H1 (cell line): Measurements from ENCODE around the gene PRG3. TPM values are rescaled to one million over a fixed set of nuclear protein-coding genes. Genes with fewer than 3 reads are reported as not detected.

ENCODE experiments used
- CTCF ChIA-PET: fragments of 300-600 bp; sonication (Branson Sonifier 250); formaldehyde crosslinking; loops from one replicate; lab custom pipeline; 2021; ENCODE audit not compliant: partially characterized antibody; lab: Charles Lee
- POLR2A ChIA-PET: fragments of 300-600 bp; sonication (Branson Sonifier 250); formaldehyde crosslinking; loops from one replicate; lab custom pipeline; 2021; ENCODE audit warnings: inconsistent platforms; ENCODE audit not compliant: partially characterized antibody; lab: Charles Lee
- DNase-seq, 2 experiments: peaks; one replicate each; pipeline versions ENCODE4 v3.0.0 to v3.0.0-alpha.2; 2010 to 2022; ENCODE audit warnings: low spot score in 2 of 2, low read depth in 1 of 2, mixed read lengths in 1 of 2
- FAIRE-seq: peaks from 2 replicates; lab custom pipeline; 2011; peaks lifted over from hg19 to GRCh38; lab: Jason Lieb, UNC
- H2AFZ ChIP-seq: 2 replicates; pipeline ENCODE4 v1.8.1; 2012; ENCODE audit warnings: low read length, inconsistent platforms
- H2AK5ac ChIP-seq: 2 replicates; pipeline ENCODE4 v1.6.1; 2013; ENCODE audit warnings: low read depth, low read length
- H2BK120ac ChIP-seq: replicated peaks from 2 replicates; pipeline ENCODE3; 2013; ENCODE audit warnings: low read depth, low read length, inconsistent platforms
- H2BK12ac ChIP-seq: 2 replicates; pipeline ENCODE4 v1.6.1; 2013; ENCODE audit warnings: low read depth, low read length
- H2BK15ac ChIP-seq: 2 replicates; pipeline ENCODE4 v1.6.1; 2013; ENCODE audit warnings: low read length
- H2BK20ac ChIP-seq: 2 replicates; pipeline ENCODE4 v1.6.1; 2013; ENCODE audit warnings: low read length
- H2BK5ac ChIP-seq: 2 replicates; pipeline ENCODE4 v1.6.1; 2013; ENCODE audit warnings: low read depth, low read length
- H3K14ac ChIP-seq: 2 replicates; pipeline ENCODE4 v1.6.1; 2013; ENCODE audit warnings: inconsistent platforms; ENCODE audit not compliant: insufficient read length
- H3K18ac ChIP-seq: 2 replicates; pipeline ENCODE4 v1.6.1; 2013; ENCODE audit warnings: low read length; ENCODE audit errors: extremely low read depth
- H3K23ac ChIP-seq: 2 replicates; pipeline ENCODE4 v1.6.1; 2013; ENCODE audit warnings: inconsistent platforms; ENCODE audit not compliant: insufficient read length
- H3K23me2 ChIP-seq: 2 replicates; pipeline ENCODE4 v1.6.1; 2013; ENCODE audit warnings: low read depth, low read length
- H3K27ac ChIP-seq: 2 replicates; pipeline ENCODE4 v1.6.1; 2011; ENCODE audit warnings: low read depth, low read length, inconsistent platforms
- H3K27me3 ChIP-seq, 4 experiments: replicated peaks in 1 of 4; 1 replicate in 1 of 4; 2 replicates in 3 of 4; pipeline versions ENCODE4 v1.6.1 to v1.8.1; 2011 to 2013; ENCODE audit warnings: low read length in 3 of 4, mild to moderate bottlenecking in 3 of 4, inconsistent platforms in 2 of 4, mixed read lengths in 2 of 4, moderate library complexity in 1 of 4; ENCODE audit not compliant: control insufficient read depth in 3 of 4, insufficient read depth in 3 of 4; ENCODE audit errors: extremely low read depth in 1 of 4
- H3K36me3 ChIP-seq, 4 experiments: 2 replicates each; pipeline versions ENCODE4 v1.6.1 to v1.8.1; 2011 to 2013; ENCODE audit warnings: mild to moderate bottlenecking in 4 of 4, low read length in 3 of 4, moderate library complexity in 2 of 4, control low read depth in 1 of 4, inconsistent platforms in 1 of 4; ENCODE audit not compliant: insufficient read depth in 4 of 4, control insufficient read depth in 2 of 4
- H3K4ac ChIP-seq: replicated peaks from 2 replicates; pipeline ENCODE3; 2013; ENCODE audit warnings: low read length, low read depth, mixed read lengths, inconsistent platforms; ENCODE audit not compliant: insufficient read length
- H3K4me1 ChIP-seq, 4 experiments: replicated peaks in 1 of 4; 1 replicate in 1 of 4; 2 replicates in 3 of 4; pipeline versions ENCODE4 v1.6.1 to v1.8.1; 2011 to 2013; ENCODE audit warnings: low read length in 3 of 4, inconsistent platforms in 2 of 4, mixed read lengths in 1 of 4; ENCODE audit not compliant: insufficient read depth in 4 of 4, control insufficient read depth in 3 of 4
- H3K4me2 ChIP-seq, 2 experiments: 2 replicates each; pipeline versions ENCODE4 v1.6.1 to v1.8.1; 2011 to 2013; ENCODE audit warnings: low read depth in 2 of 2, low read length in 2 of 2, control low read depth in 1 of 2, inconsistent platforms in 1 of 2, mild to moderate bottlenecking in 1 of 2; ENCODE audit not compliant: insufficient read depth in 1 of 2
- H3K4me3 ChIP-seq, 4 experiments: fragments of 200-600, 300-600 bp in 1 of 4; sonication (generic), shearing (Covaris generic), sonication (Bioruptor Twin) in 1 of 4; 2 replicates each; pipeline versions ENCODE4 v1.5.1 to v1.8.1; 2011 to 2016; ENCODE audit warnings: low read length in 4 of 4, low read depth in 3 of 4, control low read depth in 2 of 4, inconsistent platforms in 2 of 4, mild to moderate bottlenecking in 2 of 4, mixed read lengths in 1 of 4, moderate library complexity in 1 of 4; ENCODE audit not compliant: insufficient read depth in 2 of 4; ENCODE audit errors: extremely low read depth in 1 of 4
- H3K56ac ChIP-seq: replicated peaks from 2 replicates; pipeline ENCODE3; 2013; ENCODE audit warnings: low read depth, mild to moderate bottlenecking, mixed read lengths, low read length, inconsistent platforms; ENCODE audit not compliant: insufficient read length
- H3K79me1 ChIP-seq: 2 replicates; pipeline ENCODE4 v1.6.1; 2013; ENCODE audit warnings: low read depth, low read length, control low read depth
- H3K79me2 ChIP-seq, 2 experiments: 2 replicates each; pipeline versions ENCODE4 v1.6.1 to v1.8.1; 2012 to 2013; ENCODE audit warnings: low read length in 2 of 2, mild to moderate bottlenecking in 2 of 2, inconsistent platforms in 1 of 2; ENCODE audit not compliant: insufficient read depth in 2 of 2, control insufficient read depth in 1 of 2
- H3K9ac ChIP-seq, 4 experiments: replicated peaks in 1 of 4; 1 replicate in 1 of 4; 2 replicates in 3 of 4; pipeline versions ENCODE4 v1.6.1 to v1.8.1; 2011 to 2013; ENCODE audit warnings: low read depth in 3 of 4, low read length in 3 of 4, control low read depth in 2 of 4, mild to moderate bottlenecking in 2 of 4, moderate library complexity in 2 of 4, inconsistent platforms in 1 of 4; ENCODE audit errors: extremely low read depth in 1 of 4
- H3K9me3 ChIP-seq, 2 experiments: 2 replicates each; pipeline versions ENCODE4 v1.6.1 to v1.8.1; 2012 to 2013; ENCODE audit warnings: mild to moderate bottlenecking in 2 of 2, moderate library complexity in 2 of 2, control low read depth in 1 of 2, inconsistent platforms in 1 of 2, low read depth in 1 of 2, low read length in 1 of 2, mixed read lengths in 1 of 2; ENCODE audit not compliant: insufficient read depth in 2 of 2
- H4K20me1 ChIP-seq, 2 experiments: replicated peaks in 1 of 2; 2 replicates each; pipeline versions ENCODE3 to v1.8.1; 2011 to 2013; ENCODE audit warnings: inconsistent platforms in 2 of 2, low read length in 2 of 2, mild to moderate bottlenecking in 1 of 2; ENCODE audit not compliant: insufficient read depth in 2 of 2, control insufficient read depth in 1 of 2
- H4K5ac ChIP-seq: 2 replicates; pipeline ENCODE4 v1.6.1; 2013; ENCODE audit warnings: low read length, low read depth, mixed read lengths, inconsistent platforms; ENCODE audit not compliant: insufficient read length
- H4K8ac ChIP-seq: 2 replicates; pipeline ENCODE4 v1.8.0; 2013; ENCODE audit warnings: mild to moderate bottlenecking, moderate library complexity, low read length, inconsistent platforms; ENCODE audit not compliant: insufficient read depth; ENCODE audit errors: extremely low read depth
- H4K91ac ChIP-seq: replicated peaks from 2 replicates; pipeline ENCODE3; 2013; ENCODE audit warnings: low read length, mixed read lengths, inconsistent platforms; ENCODE audit not compliant: insufficient read length
- CBX8 ChIP-seq: fragments of 300-800, 300-1000 bp; sonication (generic); IDR thresholded peaks from 2 replicates; pipeline ENCODE4 v1.7.1; 2016; ENCODE audit warnings: low read depth, low read length, borderline replicate concordance
- CTBP2 ChIP-seq: IDR thresholded peaks from 2 replicates; pipeline ENCODE4 v1.7.0; 2011; ENCODE audit warnings: borderline replicate concordance, mild to moderate bottlenecking, moderate library complexity, mixed read lengths, low read length; ENCODE audit not compliant: insufficient read depth, insufficient read length
- GABPA ChIP-seq: IDR thresholded peaks from 2 replicates; pipeline ENCODE4 v1.6.1; 2011; ENCODE audit warnings: mild to moderate bottlenecking, low read length, moderate library complexity, borderline replicate concordance; ENCODE audit not compliant: insufficient read depth
- JUND ChIP-seq: IDR thresholded peaks from 2 replicates; pipeline ENCODE4 v1.6.1; 2011; ENCODE audit warnings: mild to moderate bottlenecking, improper control_type of control experiment, low read length
- KDM1A ChIP-seq: fragments of 200-600, 300-600 bp; sonication (generic); IDR thresholded peaks from 2 replicates; pipeline ENCODE4 v1.7.1; 2016; ENCODE audit warnings: mild to moderate bottlenecking, low read length, borderline replicate concordance
- NANOG ChIP-seq: IDR thresholded peaks from 2 replicates; pipeline ENCODE4 v1.6.1; 2011; ENCODE audit warnings: low read length, low read depth, mild to moderate bottlenecking, inconsistent platforms; ENCODE audit not compliant: insufficient read depth, poor library complexity, severe bottlenecking
- RFX5 ChIP-seq: IDR thresholded peaks from 2 replicates; pipeline ENCODE4 v1.6.1; 2011; ENCODE audit warnings: low read depth, low read length, improper control_type of control experiment, borderline replicate concordance
- SIN3A ChIP-seq, 2 experiments: IDR thresholded peaks in 1 of 2; conservative IDR thresholded peaks in 1 of 2; 2 replicates each; pipeline ENCODE4 v1.6.1; 2011 to 2012; ENCODE audit warnings: low read length in 2 of 2, improper control_type of control experiment in 1 of 2, low read depth in 1 of 2, mild to moderate bottlenecking in 1 of 2
- SP2 ChIP-seq: IDR thresholded peaks from 2 replicates; pipeline ENCODE4 v1.6.1; 2012; ENCODE audit warnings: mild to moderate bottlenecking, low read length, inconsistent platforms
- SP4 ChIP-seq: IDR thresholded peaks from 2 replicates; pipeline ENCODE4 v1.6.1; 2012; ENCODE audit warnings: low read length, inconsistent platforms
- SUZ12 ChIP-seq: fragments of 200-600 bp; sonication (generic); IDR thresholded peaks from 2 replicates; pipeline ENCODE4 v1.6.1; 2012; ENCODE audit warnings: mild to moderate bottlenecking, inconsistent platforms, low read length, moderate library complexity, mixed read lengths
- TAF1 ChIP-seq: IDR thresholded peaks from 2 replicates; pipeline ENCODE4 v1.6.1; 2011; ENCODE audit warnings: mild to moderate bottlenecking, low read depth, low read length
- TCF12 ChIP-seq: IDR thresholded peaks from 2 replicates; pipeline ENCODE4 v1.6.1; 2011; ENCODE audit warnings: low read depth, mild to moderate bottlenecking, low read length
- polyA plus RNA-seq, 7 experiments: library from polyadenylated mRNA; depleted of rRNA in 3 of 7; stranded (reverse) in 5 of 7; unstranded in 2 of 7; fragments of >200 nt in 5 of 7; fragments of 200-250 nt in 2 of 7; gene quantifications; 1 replicate in 5 of 7; 2 replicates in 1 of 7; 4 replicates in 1 of 7; pipeline versions ENCODE4 v1.2.1 to v1.2.3, GENCODE V29; 2011 to 2013; ENCODE audit warnings: missing spikeins in 2 of 7, mixed read lengths in 2 of 7
- total RNA-seq: library from RNA; stranded (reverse); fragmentation: NEBNext Ultra II Directional; extraction: Animal tissue kit (Norgen Biotek cat#: 25700); gene quantifications from 2 replicates; pipeline ENCODE4 v1.2.1, GENCODE V29; 2021
- TF ChIP-seq, protein P1 (sequence below): IDR thresholded peaks from 2 replicates; pipeline ENCODE4 v1.6.1; 2011; ENCODE audit warnings: low read length, improper control_type of control experiment

PRG3 gene
- total and polyA plus RNA-seq, 2 of the 8 experiments (the other 6 are each of a cell fraction or from before 2014, with no cell fraction given), result not detected

DNA sequence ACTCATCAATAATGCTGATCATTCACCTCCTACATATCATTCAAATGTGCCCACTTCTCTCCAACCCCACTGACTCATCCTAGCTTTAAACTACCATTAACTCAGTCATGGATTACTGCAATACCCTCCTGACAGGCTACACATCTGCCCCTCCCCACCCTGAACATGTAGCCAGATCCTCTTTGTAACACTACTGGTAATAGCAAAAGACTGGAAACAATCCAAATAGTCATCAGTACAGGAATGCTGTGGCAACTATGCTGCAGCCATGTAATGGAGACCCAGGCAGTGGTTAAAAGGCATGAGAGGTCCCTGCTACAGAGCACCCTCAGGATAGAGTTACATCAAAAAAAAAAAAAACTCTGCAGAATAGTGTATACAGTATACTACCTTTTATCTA is 29.3 kb upstream of the PRG3 start:
- H2BK20ac ChIP-seq, result no peak overlapping the region
- DNase-seq (no peak), FAIRE-seq (no peak)
- H4K91ac ChIP-seq, result no peak overlapping the region
- no peak overlapping the region for H3K27ac ChIP-seq
- H4K5ac ChIP-seq, result no peak overlapping the region
- H2BK15ac ChIP-seq, result no peak overlapping the region
- H3K9me3 ChIP-seq, result no peaks in the 10 kb centered on the region
- no peaks in the 10 kb centered on the region; the same call in 1 of the 2 replicates for H3K79me1 ChIP-seq
- no peaks in the 10 kb centered on the region for H3K27me3 ChIP-seq
- no peak overlapping the region for H2AK5ac ChIP-seq
- no peak overlapping the region for H3K23ac ChIP-seq
- no peaks in the 10 kb centered on the region for H3K23me2 ChIP-seq
- ChIA-PET CTCF (interaction anchor here (1.4 kb wide), 1 partner anchor 65 kb away, joined by 6 read pairs; no protein-coding TSS in a partner anchor), POLR2A (no interaction called here)
- H3K4ac ChIP-seq, result no peak overlapping the region
- peaks cover 15 to 47% (median 34%) of the 10 kb centered on the region in 4 experiments; a peak in 7 of 8 replicates for H3K36me3 ChIP-seq
- H2BK5ac ChIP-seq, result no peak overlapping the region
- no peak overlapping the region for H3K56ac ChIP-seq
- H2BK12ac ChIP-seq, result no peak overlapping the region
- no peak overlapping the region for H2BK120ac ChIP-seq
- no peak overlapping the region for H3K4me2 ChIP-seq
- H3K4me3 ChIP-seq, result no peak overlapping the region
- no peak overlapping the region for H2AFZ ChIP-seq
- no peak overlapping the region for H4K8ac ChIP-seq
- H4K20me1 ChIP-seq, result peaks cover 0 to 5% of the 10 kb centered on the region in 2 experiments
- no peak overlapping the region for H3K14ac ChIP-seq
- no peaks in the 10 kb centered on the region for H3K79me2 ChIP-seq
- no peak overlapping the region for H3K18ac ChIP-seq
- no peaks in the 10 kb centered on the region; a peak in 2 of 7 replicates for H3K4me1 ChIP-seq
- H3K9ac ChIP-seq, result no peak overlapping the region
- TF ChIP-seq GABPA, result no peak
- TF ChIP-seq, protein P1, sequence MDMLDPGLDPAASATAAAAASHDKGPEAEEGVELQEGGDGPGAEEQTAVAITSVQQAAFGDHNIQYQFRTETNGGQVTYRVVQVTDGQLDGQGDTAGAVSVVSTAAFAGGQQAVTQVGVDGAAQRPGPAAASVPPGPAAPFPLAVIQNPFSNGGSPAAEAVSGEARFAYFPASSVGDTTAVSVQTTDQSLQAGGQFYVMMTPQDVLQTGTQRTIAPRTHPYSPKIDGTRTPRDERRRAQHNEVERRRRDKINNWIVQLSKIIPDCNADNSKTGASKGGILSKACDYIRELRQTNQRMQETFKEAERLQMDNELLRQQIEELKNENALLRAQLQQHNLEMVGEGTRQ, result no peak
- no peak for TF ChIP-seq NANOG
- TF ChIP-seq KDM1A, result no peak
- no peak for TF ChIP-seq SP2
- no peak for TF ChIP-seq TAF1
- TF ChIP-seq RFX5, result no peak
- TF ChIP-seq SUZ12, result no peak
- no peak for TF ChIP-seq TCF12
- no peak for TF ChIP-seq JUND
- TF ChIP-seq SIN3A (conservative IDR thresholded peaks at IDR 0.05 in 1 of 2, IDR thresholded peaks at IDR 0.05 in 1 of 2; ENCODE audit: low read depth in 1 of 2, low read length in 2 of 2), result no peak
- no peak for TF ChIP-seq CBX8
- TF ChIP-seq SP4, result no peak
- no peak for TF ChIP-seq CTBP2
